NCI-H774 (cell line): ENCODE results near the gene FRYL.

Experiments used
- DNase-seq: peaks from one replicate; lab custom pipeline; 2025; lab: John Stamatoyannopoulos, UW

The FRYL gene

DNA sequence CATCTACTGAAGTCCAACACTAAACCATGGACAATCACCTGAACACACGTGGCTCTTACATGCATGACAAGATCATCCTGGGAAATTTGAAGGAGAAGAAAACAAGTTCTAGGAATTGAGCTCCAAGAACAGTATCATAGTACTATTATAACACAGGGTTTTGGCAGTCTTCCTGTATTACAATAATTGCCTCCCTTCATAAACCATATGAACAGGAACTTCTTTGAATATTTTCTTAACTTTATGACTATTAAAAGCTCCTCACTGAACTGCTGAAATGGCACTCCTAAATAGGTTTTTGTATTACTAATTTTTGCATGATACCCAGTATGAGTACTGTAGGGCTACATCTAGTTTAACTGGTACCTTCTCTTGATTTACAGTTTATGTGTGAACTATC lies 160.0 kb downstream of the FRYL start:
- DNase-seq, result no peak

DNA sequence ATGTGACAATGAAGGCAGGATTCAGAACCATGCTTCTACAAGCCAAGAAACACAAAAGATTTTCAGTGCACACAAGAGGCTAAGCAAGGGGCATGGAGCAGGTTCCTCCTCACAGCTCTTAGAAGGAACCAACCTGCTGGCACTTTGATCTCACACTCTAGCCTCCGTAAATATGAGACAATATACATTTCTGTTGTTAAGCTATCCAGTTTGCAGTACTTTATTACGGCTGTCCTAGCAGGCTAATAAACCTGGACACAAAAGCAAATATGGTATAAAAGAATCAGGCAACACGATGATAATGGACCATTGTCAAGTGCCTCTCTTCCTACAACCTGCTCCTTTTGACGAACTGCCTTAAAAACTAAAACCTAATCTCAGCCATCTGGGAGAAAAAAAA lies 175.6 kb downstream of the FRYL start:
- DNase-seq, result peak; percentile 6

GRCh38 chr4:48604041-48604440 lies 176.0 kb downstream of the FRYL start:
- DNase-seq, result no peak

- DNase-seq, result no peak
Observed at GRCh38 chr4:48603366-48604003, 176.6 kb downstream of the FRYL start.

DNA sequence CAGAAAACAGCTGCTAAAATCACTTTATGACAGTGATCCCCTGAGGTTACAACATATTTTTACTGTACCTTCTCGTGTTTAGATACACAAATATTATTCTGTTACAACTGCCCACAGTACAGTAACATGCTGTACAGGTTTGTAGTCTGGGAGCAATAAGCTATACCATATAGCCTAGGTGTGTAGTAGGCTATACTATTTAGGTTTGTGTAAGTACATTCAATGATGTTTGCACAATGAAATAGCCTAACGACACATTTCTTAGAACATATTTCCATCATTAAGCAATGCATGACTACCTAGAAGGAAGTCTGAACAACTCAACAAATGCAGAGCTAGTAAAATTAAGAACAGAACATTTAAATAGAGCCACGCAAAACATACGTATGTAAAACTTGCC lies 177.3 kb downstream of the FRYL start:
- DNase-seq, result no peak

DNA sequence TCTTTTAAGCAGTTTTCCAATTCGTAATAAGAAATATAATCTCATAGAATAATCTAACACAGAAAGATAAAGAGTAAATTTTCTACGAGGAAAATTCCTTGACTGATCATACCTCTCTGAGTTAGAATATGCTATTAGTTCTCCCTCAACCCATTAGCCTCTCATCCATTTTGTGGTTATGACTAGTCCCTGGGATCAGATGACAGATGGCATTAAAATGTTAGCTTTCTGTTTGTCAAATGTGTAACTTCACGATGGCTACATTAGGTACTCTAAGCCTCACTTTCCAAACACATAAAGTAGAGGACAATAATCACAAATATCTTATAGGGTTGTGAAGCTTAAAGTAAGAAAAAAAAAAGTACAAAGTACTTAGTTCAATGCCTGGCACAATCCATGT lies 177.9 kb downstream of the FRYL start:
- no peak for DNase-seq

DNA sequence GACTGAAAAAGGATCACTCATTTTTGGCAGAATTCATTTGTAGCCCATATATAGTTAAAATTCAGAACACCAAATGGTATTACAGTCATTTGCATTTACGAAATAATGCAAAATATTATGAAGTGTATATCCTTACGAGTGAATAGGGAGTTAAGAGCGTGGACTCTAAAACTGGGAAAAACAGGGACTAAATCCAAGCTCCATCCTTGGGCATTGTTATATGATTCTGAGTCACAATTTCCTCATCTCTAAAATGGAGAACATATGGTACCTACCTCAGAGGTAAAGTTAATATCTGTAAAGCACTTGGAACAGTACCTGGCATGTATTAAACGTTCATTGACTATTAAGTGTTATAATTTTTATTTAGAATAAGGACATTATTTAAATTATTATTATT lies 183.7 kb downstream of the FRYL start:
- no peak for DNase-seq

DNA sequence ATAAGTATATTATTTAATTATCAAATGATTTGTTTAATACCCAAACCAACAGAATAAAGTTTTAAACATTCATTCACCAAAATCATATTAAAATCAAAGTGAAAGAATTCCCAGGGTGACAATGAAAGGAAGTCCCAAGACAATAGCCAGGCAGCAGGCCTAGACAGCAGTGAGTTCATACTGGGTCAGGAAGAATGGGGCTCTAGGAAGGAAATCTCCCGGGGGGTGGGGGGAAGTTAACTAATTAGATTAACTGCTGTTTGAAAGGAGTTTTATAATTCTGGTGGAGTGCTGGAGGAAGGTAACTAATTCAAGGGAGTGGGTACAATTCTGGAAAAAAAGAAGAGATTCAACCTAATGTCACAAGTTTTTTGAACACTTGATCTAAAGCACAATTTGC lies 185.9 kb downstream of the FRYL start:
- no peak for DNase-seq

DNA sequence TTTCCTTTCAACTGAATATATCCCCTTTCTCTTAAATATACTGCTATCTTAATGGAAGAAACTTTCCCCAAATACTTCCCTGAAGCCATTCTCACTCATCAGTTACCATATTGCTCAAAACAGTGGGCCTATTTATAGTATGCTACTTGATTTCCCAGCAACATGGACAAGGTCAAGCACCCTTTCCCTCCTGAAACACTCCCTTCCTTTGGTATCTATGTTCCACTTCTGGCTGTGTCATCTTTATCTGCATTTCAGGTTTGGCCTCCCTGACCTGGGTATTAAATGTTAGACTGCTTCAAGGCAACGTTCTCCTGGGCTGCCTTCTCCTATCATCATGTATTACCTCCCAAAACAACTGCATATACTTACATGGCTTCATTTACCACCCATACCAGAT lies 188.7 kb downstream of the FRYL start:
- DNase-seq, result no peak

- no peak for DNase-seq
Observed at GRCh38 chr4:48590884-48591283, 189.2 kb downstream of the FRYL start.

DNA sequence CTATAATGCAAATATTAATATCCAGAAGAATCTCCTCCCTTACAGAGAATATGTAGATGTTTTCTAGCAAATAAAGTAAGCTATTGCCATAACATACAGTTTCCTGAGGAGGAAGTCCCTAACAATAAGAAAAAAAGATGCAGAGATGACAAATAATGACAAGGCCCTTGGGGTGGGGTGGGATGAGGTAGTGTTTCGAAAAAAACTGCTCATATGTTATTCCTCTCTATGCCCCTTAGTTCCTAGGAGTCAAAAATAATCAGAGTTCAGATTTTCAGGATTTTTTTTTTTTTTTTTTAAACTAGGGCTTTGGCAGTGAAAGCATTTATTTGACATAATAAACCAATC lies 191.0 kb downstream of the FRYL start:
- no peak for DNase-seq

DNA sequence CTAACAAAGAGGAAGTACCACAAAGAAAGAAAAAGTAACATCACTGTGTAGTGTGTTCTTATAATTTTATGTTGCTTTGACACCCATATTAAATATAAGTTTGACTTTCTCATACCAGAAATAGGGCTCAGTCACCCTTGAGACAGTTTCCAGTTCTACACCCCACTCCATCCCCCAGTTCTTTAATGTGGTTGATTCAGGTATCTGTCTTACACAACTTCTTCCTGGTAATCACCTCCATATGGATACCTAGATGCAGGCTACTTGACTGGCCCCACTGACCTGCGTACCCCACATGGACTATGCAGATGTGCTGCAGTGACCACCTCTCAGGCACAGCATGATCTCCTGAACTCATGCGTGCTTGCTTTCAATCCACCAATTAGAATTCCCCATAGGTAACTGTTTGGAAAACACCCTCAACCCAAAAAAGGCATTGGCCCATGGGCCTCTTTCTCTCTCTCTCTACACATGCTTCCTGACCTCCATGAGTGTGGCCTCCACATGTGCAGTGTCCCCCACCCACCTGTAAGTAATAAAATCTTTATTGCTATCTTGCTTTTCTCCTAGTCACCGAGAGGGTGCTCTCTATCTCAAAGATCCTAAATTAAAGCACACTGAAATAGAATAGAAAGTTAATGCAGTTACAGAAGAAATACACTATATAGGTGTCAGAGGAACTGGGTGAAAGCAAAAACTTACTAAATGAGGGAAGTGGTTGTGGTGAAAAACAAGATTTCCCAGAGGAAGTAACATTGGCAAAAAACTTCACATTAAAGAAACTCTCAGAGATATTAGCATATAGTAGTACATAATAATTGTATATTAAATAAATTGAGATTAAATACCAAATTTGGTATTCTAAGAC lies 191.6 kb downstream of the FRYL start:
- no peak for DNase-seq

GRCh38 chr4:48585401-48585800 lies 194.7 kb downstream of the FRYL start:
- DNase-seq, result peak; percentile 8

DNA sequence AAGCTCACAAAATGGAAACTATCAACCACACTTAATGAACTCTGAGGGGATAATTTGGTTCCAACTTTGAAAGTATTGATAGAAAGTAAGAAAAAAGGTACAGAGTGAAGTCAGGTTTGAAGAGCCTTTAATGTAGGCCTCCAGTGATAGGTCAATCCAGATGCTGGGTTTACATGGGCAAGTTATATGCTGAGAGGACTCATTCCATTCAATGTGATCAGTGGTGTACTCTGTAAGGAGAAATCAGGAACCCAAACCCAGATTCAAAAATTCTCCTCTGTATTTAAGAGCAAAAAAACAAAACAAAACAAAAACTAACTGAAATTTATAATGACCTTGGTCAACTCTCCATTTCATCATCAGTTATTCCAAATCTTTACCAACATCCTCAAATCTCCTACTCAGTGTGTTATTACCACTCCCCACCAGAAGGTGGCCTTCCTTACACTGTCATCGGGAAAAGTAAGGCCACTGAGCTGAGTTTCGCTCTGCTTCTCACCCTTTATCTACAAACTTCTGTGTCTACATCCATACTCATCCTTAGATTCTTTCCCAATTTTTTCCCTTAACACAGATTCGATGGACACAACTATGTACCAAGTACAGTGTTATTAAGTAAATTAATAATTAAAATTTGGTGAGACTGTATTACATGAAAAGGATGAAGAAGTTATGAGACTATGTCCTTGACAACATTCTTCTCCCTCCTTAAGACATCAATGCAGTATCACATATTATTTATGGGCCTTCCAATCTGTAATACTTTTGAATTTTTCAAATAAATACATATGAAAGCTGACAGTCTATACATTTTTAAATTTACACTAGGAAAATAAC lies 201.7 kb downstream of the FRYL start:
- peak; percentile 63 for DNase-seq

DNA sequence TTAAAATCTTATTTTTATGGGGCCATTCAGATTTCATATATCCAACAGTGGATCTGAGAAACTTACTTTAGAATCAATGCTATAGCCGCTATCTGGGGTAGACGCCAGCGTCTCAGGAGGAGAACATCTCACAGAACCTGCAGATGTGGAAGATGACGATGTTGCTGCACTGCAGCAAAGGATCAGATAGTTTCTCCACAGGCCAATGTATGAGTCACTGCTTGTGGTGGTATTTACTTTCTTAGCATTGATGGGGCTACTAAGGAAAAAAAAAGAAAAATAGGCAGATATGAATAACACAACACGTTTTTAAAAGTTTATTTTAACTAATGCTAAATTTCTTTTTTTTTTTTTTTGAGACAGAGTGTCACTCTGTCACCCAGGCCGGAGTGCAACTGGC lies 204.1 kb downstream of the FRYL start:
- DNase-seq, result no peak

DNA sequence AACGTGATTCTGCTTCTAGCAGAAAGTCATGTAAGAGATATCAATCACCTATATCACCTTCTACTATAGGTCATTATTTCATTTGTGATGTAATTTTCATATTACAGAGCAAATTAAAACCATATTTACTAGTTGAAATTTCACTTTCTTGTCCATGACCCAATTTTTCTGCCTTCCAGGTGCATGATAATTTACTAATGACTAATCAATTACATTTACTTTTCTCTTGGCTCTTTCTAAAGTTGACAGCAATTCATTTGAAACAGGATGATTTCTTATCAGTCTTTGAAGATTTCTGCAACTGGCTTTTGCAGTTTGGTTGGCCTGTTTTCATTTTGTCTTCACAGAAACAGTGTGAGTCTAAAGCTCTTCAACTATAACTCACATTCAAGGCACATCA lies 208.6 kb downstream of the FRYL start:
- DNase-seq, result no peak

- DNase-seq, result no peak
Observed at GRCh38 chr4:48570646-48571220, 209.3 kb downstream of the FRYL start.

- no peak for DNase-seq
Observed at GRCh38 chr4:48566034-48566384, 214.1 kb downstream of the FRYL start.

GRCh38 chr4:48565362-48566033 lies 214.6 kb downstream of the FRYL start:
- no peak for DNase-seq

DNA sequence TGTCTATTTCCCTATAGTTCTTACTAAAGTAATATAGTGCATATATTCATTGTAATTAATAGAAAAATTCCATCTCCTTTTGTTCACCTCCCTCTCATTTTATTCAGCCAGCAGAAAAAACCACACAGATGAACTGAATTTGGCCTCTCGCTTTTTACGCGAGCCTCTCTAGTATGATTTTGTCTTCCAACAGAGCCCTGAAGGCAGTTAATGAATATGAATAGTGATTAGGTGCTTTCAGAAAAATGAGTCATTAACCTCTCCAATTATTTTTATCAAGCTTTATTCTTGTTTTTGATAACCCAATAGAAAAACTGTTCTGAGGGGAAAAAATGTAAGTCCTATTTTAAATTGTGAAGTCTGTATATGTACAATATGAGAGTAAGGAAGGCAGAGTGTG lies 215.9 kb downstream of the FRYL start:
- no peak for DNase-seq

- no peak for DNase-seq
Observed at GRCh38 chr4:48558819-48559218, 221.3 kb downstream of the FRYL start.

GRCh38 chr4:48558026-48558425 lies 222.1 kb downstream of the FRYL start:
- no peak for DNase-seq
